GM23338 (cell line): Measurements from ENCODE around the gene ARHGEF25. TPM values are rescaled to one million over a fixed set of nuclear protein-coding genes. Genes with fewer than 3 reads are reported as not detected.

Experiments used
- ATAC-seq: fragments of 200-7000 bp; cut with Tn5 transposase; 3 replicates; pipeline ENCODE4 v1.9.1; 2020
- DNase-seq: peaks from one replicate; pipeline ENCODE4 v3.0.0-alpha.2; 2015; ENCODE audit warnings: low spot score
- H2AFZ ChIP-seq: fragments of 200-600 bp; sonication (generic); 2 replicates; pipeline ENCODE4 v1.8.0; 2016; ENCODE audit warnings: antibody characterized with exemption, mild to moderate bottlenecking, moderate library complexity
- H3F3A ChIP-seq: fragments of 200-600 bp; sonication (generic); replicated peaks from 2 replicates; pipeline ENCODE4 v1.8.0; 2017; ENCODE audit warnings: antibody characterized with exemption, mixed run types, low read depth
- H3K27ac ChIP-seq: fragments of 200-600 bp; sonication (generic); 2 replicates; pipeline ENCODE4 v1.6.1; 2016; ENCODE audit warnings: low read depth
- H3K27me3 ChIP-seq: fragments of 200-600 bp; sonication (generic); 2 replicates; pipeline ENCODE4 v1.8.0; 2016; ENCODE audit warnings: mild to moderate bottlenecking, mixed run types, moderate library complexity; ENCODE audit not compliant: insufficient read depth
- H3K36me3 ChIP-seq: fragments of 200-600 bp; sonication (generic); 2 replicates; pipeline ENCODE4 v1.8.0; 2016; ENCODE audit warnings: mild to moderate bottlenecking; ENCODE audit not compliant: insufficient read depth
- H3K4me1 ChIP-seq: fragments of 200-600 bp; sonication (generic); 2 replicates; pipeline ENCODE4 v1.8.0; 2016; ENCODE audit warnings: mild to moderate bottlenecking, moderate library complexity; ENCODE audit not compliant: insufficient read depth
- H3K4me2 ChIP-seq: fragments of 200-600 bp; sonication (generic); 2 replicates; pipeline ENCODE4 v1.7.1; 2017; ENCODE audit warnings: mixed run types
- H3K4me3 ChIP-seq: fragments of 200-600 bp; sonication (generic); 2 replicates; pipeline ENCODE4 v1.6.1; 2016; ENCODE audit warnings: mixed run types
- H3K79me2 ChIP-seq: fragments of 200-600 bp; sonication (generic); replicated peaks from 2 replicates; pipeline ENCODE4 v1.8.0; 2017; ENCODE audit warnings: mild to moderate bottlenecking; ENCODE audit not compliant: insufficient read depth
- H3K9me2 ChIP-seq: fragments of 200-600 bp; sonication (generic); 2 replicates; pipeline ENCODE4 v1.8.0; 2017; ENCODE audit not compliant: insufficient read depth
- H4K20me1 ChIP-seq: fragments of 200-600 bp; sonication (generic); replicated peaks from 2 replicates; pipeline ENCODE4 v1.8.0; 2017; ENCODE audit warnings: mild to moderate bottlenecking; ENCODE audit not compliant: insufficient read depth
- H3K27ac Mint-ChIP-seq: 2 replicates; pipeline ENCODE4 v1.8.0; 2020; ENCODE audit warnings: inconsistent platforms, mild to moderate bottlenecking, moderate library complexity, mixed read lengths
- H3K27me3 Mint-ChIP-seq: 3 replicates; pipeline ENCODE4 v1.8.0; 2022; ENCODE audit warnings: low read depth, mild to moderate bottlenecking, moderate library complexity, mixed read lengths, inconsistent platforms; ENCODE audit not compliant: insufficient read depth, poor library complexity
- H3K36me3 Mint-ChIP-seq: 3 replicates; pipeline ENCODE4 v1.8.0; 2021; ENCODE audit warnings: low read depth, mild to moderate bottlenecking, inconsistent platforms, moderate library complexity, mixed read lengths
- H3K4me1 Mint-ChIP-seq: 3 replicates; pipeline ENCODE4 v1.8.0; 2020; ENCODE audit warnings: mild to moderate bottlenecking, inconsistent platforms, mixed read lengths
- H3K4me3 Mint-ChIP-seq: 3 replicates; pipeline ENCODE4 v1.8.0; 2021; ENCODE audit warnings: moderate library complexity, mild to moderate bottlenecking, inconsistent platforms, mixed read lengths
- H3K9me3 Mint-ChIP-seq: 3 replicates; pipeline ENCODE4 v1.8.0; 2020; ENCODE audit warnings: moderate library complexity, mild to moderate bottlenecking, inconsistent platforms, mixed read lengths
- CTCF ChIP-seq, 2 experiments: fragments of 200-600 bp in 1 of 2; sonication (generic) in 1 of 2; conservative IDR thresholded peaks; 2 replicates each; pipeline versions ENCODE4 v1.5.1 to v1.6.1; 2016 to 2017; ENCODE audit warnings: antibody characterized with exemption in 2 of 2, low read depth in 2 of 2, mild to moderate bottlenecking in 2 of 2, moderate library complexity in 1 of 2
- JUNB ChIP-seq: IDR thresholded peaks from one replicate; pipeline ENCODE4 v1.6.1; 2016; ENCODE audit warnings: antibody characterized with exemption; ENCODE audit not compliant: unreplicated experiment
- REST ChIP-seq: IDR thresholded peaks from one replicate; pipeline ENCODE4 v1.6.1; 2018; ENCODE audit warnings: antibody characterized with exemption; ENCODE audit not compliant: unreplicated experiment
- STAT1 ChIP-seq: IDR thresholded peaks from one replicate; pipeline ENCODE4 v1.6.1; 2016; ENCODE audit warnings: antibody characterized with exemption; ENCODE audit not compliant: unreplicated experiment
- ZNF114 ChIP-seq: fragments of 250-450 bp; sonication (Bioruptor Pico); IDR thresholded peaks from 2 replicates; pipeline ENCODE4 v1.5.0; 2020; ENCODE audit warnings: mild to moderate bottlenecking, moderate library complexity
- ZNF462 ChIP-seq: fragments of 250-450 bp; sonication (Bioruptor Pico); IDR thresholded peaks from 2 replicates; pipeline ENCODE4 v1.5.0; 2020; ENCODE audit warnings: mild to moderate bottlenecking, moderate library complexity
- polyA plus RNA-seq: library from polyadenylated mRNA; unstranded; fragments of >200 nt; fragmentation: Nextera tagmentation; extraction: Ambion mirVana; gene quantifications from 2 replicates; pipeline ENCODE4 v1.2.1, GENCODE V29; 2016
- total RNA-seq: library from RNA; depleted of rRNA; stranded (reverse); fragments of >200 nt; shearing (Covaris generic); gene quantifications from 2 replicates; pipeline ENCODE4 v1.2.3, GENCODE V29; 2014

ARHGEF25 gene
- total and polyA plus RNA-seq, 2 experiments from 2014 or later = 0.53 to 10.2 TPM

GRCh38 chr12:57592551-57593165 lies 18.6 kb upstream of the ARHGEF25 start:
- Histone ChIP-seq H3K27me3 (0 out of 2 replicates have a peak, but pooled peaks cover 8% of the 10 kb centered on the region), H4K20me1 (peaks cover 4% of the 10 kb centered on the region), H3K79me2 (peaks cover 22% of the 10 kb centered on the region), H3F3A (peaks cover 11% of the 10 kb centered on the region), H2AFZ (no peak overlapping the region), H3K4me2 (peak overlapping the region; percentile 97), H3K36me3 (peaks cover 6% of the 10 kb centered on the region; the same call in 1 of the 2 replicates), H3K27ac (no peak overlapping the region), H3K9me2 (no peaks in the 10 kb centered on the region), H3K4me3 (peak overlapping the region; percentile 98), H3K4me1 (peaks cover 13% of the 10 kb centered on the region)
- no peaks in the 10 kb centered on the region for H3K9me3 Mint-ChIP-seq
- H3K27me3 Mint-ChIP-seq = peaks cover 19% of the 10 kb centered on the region
- DNase-seq = no peak
- no peak overlapping the region for H3K27ac Mint-ChIP-seq
- peak overlapping the region; percentile 92 for H3K4me3 Mint-ChIP-seq
- no peak for ATAC-seq
- H3K36me3 Mint-ChIP-seq = peaks cover 14% of the 10 kb centered on the region
- peaks cover 14% of the 10 kb centered on the region for H3K4me1 Mint-ChIP-seq
- TF ChIP-seq ZNF462 (no peak), JUNB (no peak), STAT1 (no peak), CTCF (conservative IDR thresholded peaks at IDR 0.05; ENCODE audit: low read depth in 2 of 2) (no peak), REST (no peak), ZNF114 (CRISPR knock-in tag) (no peak)
